Naive B cell (primary cell): ENCODE data around the gene SIX5. TPM values are rescaled to one million over a fixed set of nuclear protein-coding genes. Genes with fewer than 3 reads are reported as not detected.

Experiments
- ATAC-seq, 2 donors: fragments of 150-1000 bp; cut with Tn5 transposase; 2 replicates each; pipeline ENCODE4 v1.10.0; 2021; ENCODE audit warnings: low read depth in 2 of 2, mild to moderate bottlenecking in 2 of 2, moderate library complexity in 2 of 2
- DNase-seq: peaks from one replicate; pipeline ENCODE4 v3.0.0; 2022
- H3K27ac Mint-ChIP-seq, 6 donors: one replicate each; pipeline ENCODE4 v1.8.0; 2020 to 2022; ENCODE audit warnings: mild to moderate bottlenecking in 6 of 6, mixed read lengths in 6 of 6, moderate library complexity in 5 of 6, inconsistent platforms in 2 of 6
- H3K27me3 Mint-ChIP-seq, 3 donors: one replicate each; pipeline ENCODE4 v1.8.0; 2021 to 2022; ENCODE audit warnings: mixed read lengths in 3 of 3, mild to moderate bottlenecking in 1 of 3
- H3K36me3 Mint-ChIP-seq, 2 donors: one replicate each; pipeline ENCODE4 v1.8.0; 2020 to 2022; ENCODE audit warnings: mixed read lengths in 2 of 2, inconsistent platforms in 1 of 2, mild to moderate bottlenecking in 1 of 2
- H3K4me1 Mint-ChIP-seq, 3 donors: one replicate each; pipeline ENCODE4 v1.8.0; 2020 to 2022; ENCODE audit warnings: mixed read lengths in 3 of 3, inconsistent platforms in 1 of 3, mild to moderate bottlenecking in 1 of 3, moderate library complexity in 1 of 3
- H3K4me3 Mint-ChIP-seq, 8 donors: one replicate each; pipeline ENCODE4 v1.8.0; 2020 to 2022; ENCODE audit warnings: mild to moderate bottlenecking in 8 of 8, mixed read lengths in 8 of 8, moderate library complexity in 8 of 8, inconsistent platforms in 2 of 8
- H3K9me3 Mint-ChIP-seq, 7 donors: one replicate each; pipeline ENCODE4 v1.8.0; 2020 to 2022; ENCODE audit warnings: mixed read lengths in 7 of 7, mild to moderate bottlenecking in 5 of 7, inconsistent platforms in 2 of 7, moderate library complexity in 1 of 7
- polyA plus RNA-seq, 6 donors: library from polyadenylated mRNA; unstranded; fragments of 300-500 nt; fragmentation: Illumina TruSeq; gene quantifications; one replicate each; pipeline ENCODE4 v1.2.3, GENCODE V29; 2021; ENCODE audit warnings: low read depth in 6 of 6

The SIX5 gene
- polyA plus RNA-seq, 6 donors from 2014 or later, result 0.18 TPM; not detected in 5

DNA sequence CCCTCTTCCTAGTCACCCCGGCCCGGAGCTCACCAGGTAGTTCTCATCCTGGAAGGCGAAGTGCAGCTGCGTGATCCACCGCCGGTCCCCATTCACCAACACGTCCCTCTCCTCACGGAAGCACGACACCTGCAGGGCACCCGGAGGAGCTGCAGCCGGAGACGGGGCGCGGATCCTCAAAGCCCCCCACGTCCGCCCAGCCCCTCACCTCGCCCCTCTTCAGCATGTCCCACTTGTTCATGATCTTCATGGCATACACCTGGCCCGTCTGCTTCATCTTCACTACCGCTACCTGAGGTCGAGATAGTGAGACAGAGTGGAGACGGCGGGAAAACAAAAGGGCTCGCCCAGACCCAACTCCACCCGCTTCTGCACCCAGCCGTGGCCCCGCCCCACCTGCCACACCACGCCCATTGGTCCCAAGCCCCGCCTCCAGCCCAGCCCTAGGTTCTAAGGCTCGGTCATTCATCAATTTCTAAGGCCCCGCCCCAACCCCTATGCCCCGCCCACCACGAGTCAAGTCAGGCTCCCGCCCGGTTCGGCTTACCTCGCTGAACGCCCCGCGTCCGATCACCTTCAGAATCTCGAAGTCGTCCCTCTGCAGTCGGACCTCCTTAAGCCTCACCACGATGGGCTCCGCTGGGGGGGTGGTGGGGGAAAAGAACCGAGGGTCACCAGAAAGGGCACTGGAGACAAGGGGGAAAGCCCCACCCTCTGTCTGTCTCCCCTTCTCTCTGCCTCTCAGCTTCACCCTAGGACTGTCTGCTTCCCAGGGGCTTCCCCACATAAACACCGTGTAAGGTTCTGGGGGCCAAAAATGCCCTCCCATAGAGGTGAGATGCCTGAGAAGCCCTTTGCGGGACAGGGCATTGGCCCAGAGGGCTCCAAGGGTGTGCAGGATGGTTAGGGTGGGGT lies 10.4 kb upstream of the SIX5 start:
- ATAC-seq (peak; percentile 91 to 92), DNase-seq (peak; percentile 76)
- H3K4me1 Mint-ChIP-seq, result peaks cover 23 to 31% (median 30%) of the 10 kb centered on the region in 3 donors
- H3K27ac Mint-ChIP-seq, result peak overlapping the region in 3 of 6 donors; percentile 66 to 82 (median 73)
- H3K36me3 Mint-ChIP-seq, result peaks cover 0 to 8% of the 10 kb centered on the region in 2 donors
- peak overlapping the region; percentile 58 to 91 (median 86) for H3K4me3 Mint-ChIP-seq
- H3K9me3 Mint-ChIP-seq, result no peaks in the 10 kb centered on the region
- peaks cover 0 to 13% (median 12%) of the 10 kb centered on the region in 3 donors for H3K27me3 Mint-ChIP-seq

DNA sequence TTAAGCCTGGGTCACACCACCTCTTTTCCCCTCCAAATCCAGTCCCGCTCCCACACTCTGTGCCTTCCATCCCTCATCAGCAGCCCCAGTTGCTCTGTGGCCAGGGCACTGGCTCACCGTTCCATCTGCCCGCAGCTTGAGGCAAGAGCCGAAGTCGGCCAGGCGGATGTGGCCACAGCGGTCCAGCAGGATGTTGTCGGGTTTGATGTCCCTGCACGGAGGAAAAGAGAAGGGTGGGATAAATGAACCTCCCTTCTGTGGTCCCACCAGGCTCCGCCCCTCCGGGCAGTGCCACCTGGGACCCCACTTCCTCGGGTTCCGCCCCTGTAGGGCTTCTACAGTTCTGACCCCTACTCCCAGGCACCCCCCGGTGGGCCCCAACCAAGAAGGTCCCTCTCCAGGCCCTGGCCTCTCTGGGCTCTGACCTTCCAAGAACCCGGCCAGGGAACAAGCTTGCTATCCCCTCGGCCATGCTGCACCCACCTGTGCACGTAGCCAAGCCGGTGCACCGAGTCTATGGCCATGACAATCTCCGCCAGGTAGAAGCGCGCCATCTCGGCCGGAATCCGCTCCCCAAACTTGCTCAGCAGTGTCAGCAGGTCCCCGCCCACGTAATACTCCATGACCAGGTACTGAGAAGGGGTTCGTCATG lies 9.1 kb upstream of the SIX5 start:
- H3K27me3 Mint-ChIP-seq, result peaks cover 0 to 13% (median 12%) of the 10 kb centered on the region in 3 donors
- no peak for DNase-seq

DNA sequence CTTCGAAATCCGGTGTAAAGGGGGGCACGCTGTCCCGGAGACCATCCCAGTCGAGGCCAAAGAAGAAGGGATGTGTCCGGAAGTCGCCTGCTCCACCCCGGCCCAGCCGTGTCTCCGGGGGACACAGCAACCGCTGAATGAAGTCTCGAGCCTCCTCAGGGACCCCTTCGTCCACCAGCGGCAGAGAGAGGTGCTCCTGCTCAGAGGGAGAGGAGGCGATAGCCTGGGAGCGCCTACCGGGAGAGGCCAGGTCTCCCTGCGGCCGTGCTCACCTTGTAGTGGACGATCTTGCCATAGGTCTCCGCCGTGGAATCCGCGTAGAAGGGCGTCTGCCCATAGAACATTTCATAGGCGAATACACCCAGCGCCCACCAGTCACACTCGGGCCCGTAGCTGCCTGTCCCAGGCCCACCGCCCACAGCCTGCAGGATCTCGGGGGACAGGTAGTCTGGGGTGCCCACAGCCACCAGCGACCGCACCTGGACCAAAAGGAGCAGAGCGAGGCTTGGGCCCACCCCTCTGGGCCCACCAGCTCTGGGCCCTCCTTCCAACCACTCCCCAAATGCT lies 8.4 kb upstream of the SIX5 start:
- peak overlapping the region in 3 of 8 donors; percentile 23 to 68 (median 29) for H3K4me3 Mint-ChIP-seq
- H3K27me3 Mint-ChIP-seq, result peaks cover 0 to 13% (median 12%) of the 10 kb centered on the region in 3 donors
- no peaks in the 10 kb centered on the region for H3K9me3 Mint-ChIP-seq
- H3K27ac Mint-ChIP-seq, result no peak overlapping the region
- H3K4me1 Mint-ChIP-seq, result peaks cover 23 to 31% (median 31%) of the 10 kb centered on the region in 3 donors
- H3K36me3 Mint-ChIP-seq, result peaks cover 0 to 8% of the 10 kb centered on the region in 2 donors
- no peak for DNase-seq
- ATAC-seq, result no peak

More for the DNA sequence above, 9.1 kb upstream of the SIX5 start:
- H3K9me3 Mint-ChIP-seq, result no peaks in the 10 kb centered on the region
- no peak overlapping the region for H3K27ac Mint-ChIP-seq
- peaks cover 23 to 31% (median 31%) of the 10 kb centered on the region in 3 donors for H3K4me1 Mint-ChIP-seq
- H3K4me3 Mint-ChIP-seq, result peak overlapping the region in 6 of 8 donors; percentile 29 to 89 (median 84)
- ATAC-seq, result no peak
- peaks cover 0 to 8% of the 10 kb centered on the region in 2 donors for H3K36me3 Mint-ChIP-seq

DNA sequence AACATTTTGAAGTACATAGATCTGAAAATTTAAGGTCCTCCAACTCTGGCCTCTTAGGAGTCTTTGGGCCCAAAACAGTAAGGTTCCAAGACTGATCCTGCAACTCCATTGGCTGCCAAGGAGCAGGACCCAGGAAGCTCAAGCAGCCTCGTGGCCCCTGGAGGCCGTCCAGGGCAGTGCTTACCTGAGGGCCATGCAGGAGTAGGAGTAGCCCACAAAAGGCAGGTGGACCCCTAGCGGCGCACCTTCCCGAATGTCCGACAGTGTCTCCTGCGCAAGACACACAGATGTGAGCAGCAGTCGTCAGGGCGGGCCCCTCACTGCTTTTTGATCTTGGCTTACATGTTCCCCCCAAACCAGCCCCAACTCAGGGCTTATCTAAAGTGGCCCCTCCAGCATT lies 5.7 kb upstream of the SIX5 start:
- peaks cover 0 to 11% (median 9%) of the 10 kb centered on the region in 3 donors for H3K27me3 Mint-ChIP-seq
- DNase-seq, result no peak
- H3K27ac Mint-ChIP-seq, result no peak overlapping the region
- no peak for ATAC-seq
- no peak overlapping the region for H3K4me3 Mint-ChIP-seq
- peaks cover 28 to 29% (median 29%) of the 10 kb centered on the region in 3 donors for H3K4me1 Mint-ChIP-seq
- no peaks in the 10 kb centered on the region for H3K9me3 Mint-ChIP-seq
- H3K36me3 Mint-ChIP-seq, result peaks cover 0 to 8% of the 10 kb centered on the region in 2 donors

DNA sequence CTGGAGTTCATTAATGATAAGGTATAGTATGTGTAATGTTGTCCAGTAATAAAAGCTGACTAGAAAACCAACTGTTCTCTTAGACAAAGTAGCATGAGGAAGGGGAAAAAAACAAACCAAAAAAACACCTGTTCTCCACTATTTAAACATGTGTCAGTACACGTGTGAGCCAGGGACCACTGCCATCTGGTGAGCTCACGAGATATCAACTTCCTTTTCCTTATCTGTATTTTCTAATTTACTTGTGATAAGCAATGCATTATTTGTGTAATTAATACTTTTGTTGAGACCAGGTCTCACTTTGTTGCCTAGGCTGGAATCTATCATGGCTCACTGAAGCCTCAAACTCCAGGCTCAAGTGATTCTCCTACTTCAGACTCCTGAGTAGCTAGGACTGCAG lies 4.3 kb upstream of the SIX5 start:
- Mint-ChIP-seq H3K4me1 (peaks cover 18 to 26% (median 25%) of the 10 kb centered on the region in 3 donors), H3K27me3 (no peaks in the 10 kb centered on the region), H3K36me3 (no peaks in the 10 kb centered on the region), H3K9me3 (no peaks in the 10 kb centered on the region), H3K27ac (peak overlapping the region in 1 of 6 donors; percentile 65), H3K4me3 (peak overlapping the region in 1 of 8 donors; percentile 25)
- DNase-seq (no peak), ATAC-seq (no peak)

DNA sequence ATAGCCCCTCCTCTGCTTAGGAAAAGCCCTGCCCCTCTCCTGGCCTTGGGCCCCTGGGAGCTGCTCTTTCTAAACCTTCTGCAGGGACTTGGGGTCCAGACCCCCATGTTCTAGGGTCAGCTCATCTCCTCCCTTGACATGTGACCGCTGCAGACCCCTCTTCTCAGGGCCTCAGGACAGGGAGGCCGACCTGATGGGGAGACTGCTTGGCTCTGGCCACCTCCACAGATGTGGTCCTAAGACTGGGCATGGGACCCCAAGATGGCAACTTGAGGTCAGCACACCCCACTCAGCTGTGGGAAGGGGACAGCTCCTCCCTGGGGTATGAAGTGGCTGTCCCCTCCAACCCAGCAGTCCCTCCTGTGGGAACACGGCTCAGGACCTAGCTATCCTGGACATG lies 3.9 kb upstream of the SIX5 start:
- DNase-seq (no peak), ATAC-seq (no peak)
- Mint-ChIP-seq H3K4me1 (peaks cover 17 to 25% (median 23%) of the 10 kb centered on the region in 3 donors), H3K27me3 (no peaks in the 10 kb centered on the region), H3K9me3 (no peaks in the 10 kb centered on the region), H3K27ac (peak overlapping the region in 1 of 6 donors; percentile 65), H3K36me3 (no peaks in the 10 kb centered on the region), H3K4me3 (peak overlapping the region in 1 of 8 donors; percentile 25)

DNA sequence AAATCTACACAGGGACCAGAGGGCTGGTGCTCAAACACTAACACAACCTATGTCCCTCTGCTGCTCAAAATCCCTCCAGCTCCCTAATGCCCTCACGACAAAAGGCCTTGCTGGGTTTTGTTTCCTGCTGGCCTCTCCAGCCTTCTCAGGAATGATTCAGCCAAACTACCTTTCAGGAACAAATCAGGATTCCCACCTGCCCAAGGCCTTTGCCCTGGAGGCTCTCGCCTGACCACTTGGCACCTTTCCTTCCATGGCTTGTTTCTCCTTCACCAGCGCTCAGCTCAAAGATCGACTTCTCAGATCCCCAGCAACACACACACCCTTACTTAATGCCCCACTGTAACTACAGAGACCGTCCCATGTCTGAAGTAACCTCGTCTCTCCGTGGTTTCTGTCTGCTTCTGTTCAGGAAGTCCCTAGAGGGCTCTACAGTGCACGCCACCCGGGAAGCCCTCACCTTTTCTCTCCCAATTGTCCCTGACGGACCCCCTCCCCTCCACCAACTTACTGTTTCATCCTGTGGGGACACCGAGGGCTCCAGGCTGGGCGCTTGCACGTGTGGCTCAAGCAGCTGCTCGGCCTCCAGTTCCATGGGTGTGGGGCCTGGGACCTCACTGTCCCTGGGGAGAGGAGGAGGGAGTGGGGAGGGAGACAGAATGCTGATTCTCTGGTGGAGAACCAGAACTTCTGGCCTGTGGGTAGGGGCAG lies 3.2 kb upstream of the SIX5 start:
- no peak for ATAC-seq
- Mint-ChIP-seq H3K27me3 (peaks cover 0 to 5% (median 0%) of the 10 kb centered on the region in 3 donors), H3K36me3 (no peaks in the 10 kb centered on the region), H3K9me3 (no peaks in the 10 kb centered on the region), H3K27ac (peak overlapping the region in 2 of 6 donors; percentile 28 to 89), H3K4me3 (peak overlapping the region in 6 of 8 donors; percentile 15 to 70 (median 40)), H3K4me1 (peaks cover 17 to 26% (median 26%) of the 10 kb centered on the region in 3 donors)
- no peak for DNase-seq

DNA sequence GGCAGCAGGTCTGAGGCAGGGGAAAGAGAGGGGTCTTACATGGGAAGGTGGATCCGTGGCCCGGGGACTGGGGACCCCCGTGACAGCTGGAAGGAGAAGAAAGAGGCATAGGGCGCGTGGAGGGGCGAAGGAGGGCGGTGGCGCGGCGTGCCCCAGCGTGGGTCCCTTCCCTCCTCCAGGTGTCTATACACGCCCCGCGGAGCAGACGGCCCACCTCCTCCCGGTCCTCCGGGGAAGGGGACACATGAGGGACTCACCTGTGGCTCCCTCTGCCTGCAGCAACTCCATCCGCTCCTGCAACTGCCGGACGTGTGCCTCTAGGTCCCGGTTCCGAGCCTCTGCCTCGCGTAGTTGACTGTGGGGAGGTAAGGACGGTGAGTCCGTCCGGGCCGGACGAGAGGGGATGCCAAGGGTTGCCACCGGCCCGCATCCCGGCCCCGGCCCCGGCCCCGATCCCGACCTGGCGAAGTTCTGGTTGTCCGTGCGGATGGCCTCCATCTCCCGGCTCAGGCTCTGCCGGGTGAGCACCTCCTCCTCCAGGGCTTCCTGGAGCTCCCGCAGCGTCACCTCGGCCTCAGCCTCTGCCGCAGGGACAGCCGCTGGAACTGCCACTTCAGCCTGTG lies 2.4 kb upstream of the SIX5 start:
- DNase-seq (no peak), ATAC-seq (no peak)
- peak overlapping the region in 7 of 8 donors; percentile 63 to 92 (median 82) for H3K4me3 Mint-ChIP-seq
- H3K4me1 Mint-ChIP-seq, result peaks cover 17 to 29% (median 28%) of the 10 kb centered on the region in 3 donors
- H3K27me3 Mint-ChIP-seq, result peaks cover 0 to 8% (median 0%) of the 10 kb centered on the region in 3 donors
- peak overlapping the region in 1 of 6 donors; percentile 93 for H3K27ac Mint-ChIP-seq
- no peaks in the 10 kb centered on the region for H3K9me3 Mint-ChIP-seq
- no peaks in the 10 kb centered on the region for H3K36me3 Mint-ChIP-seq

DNA sequence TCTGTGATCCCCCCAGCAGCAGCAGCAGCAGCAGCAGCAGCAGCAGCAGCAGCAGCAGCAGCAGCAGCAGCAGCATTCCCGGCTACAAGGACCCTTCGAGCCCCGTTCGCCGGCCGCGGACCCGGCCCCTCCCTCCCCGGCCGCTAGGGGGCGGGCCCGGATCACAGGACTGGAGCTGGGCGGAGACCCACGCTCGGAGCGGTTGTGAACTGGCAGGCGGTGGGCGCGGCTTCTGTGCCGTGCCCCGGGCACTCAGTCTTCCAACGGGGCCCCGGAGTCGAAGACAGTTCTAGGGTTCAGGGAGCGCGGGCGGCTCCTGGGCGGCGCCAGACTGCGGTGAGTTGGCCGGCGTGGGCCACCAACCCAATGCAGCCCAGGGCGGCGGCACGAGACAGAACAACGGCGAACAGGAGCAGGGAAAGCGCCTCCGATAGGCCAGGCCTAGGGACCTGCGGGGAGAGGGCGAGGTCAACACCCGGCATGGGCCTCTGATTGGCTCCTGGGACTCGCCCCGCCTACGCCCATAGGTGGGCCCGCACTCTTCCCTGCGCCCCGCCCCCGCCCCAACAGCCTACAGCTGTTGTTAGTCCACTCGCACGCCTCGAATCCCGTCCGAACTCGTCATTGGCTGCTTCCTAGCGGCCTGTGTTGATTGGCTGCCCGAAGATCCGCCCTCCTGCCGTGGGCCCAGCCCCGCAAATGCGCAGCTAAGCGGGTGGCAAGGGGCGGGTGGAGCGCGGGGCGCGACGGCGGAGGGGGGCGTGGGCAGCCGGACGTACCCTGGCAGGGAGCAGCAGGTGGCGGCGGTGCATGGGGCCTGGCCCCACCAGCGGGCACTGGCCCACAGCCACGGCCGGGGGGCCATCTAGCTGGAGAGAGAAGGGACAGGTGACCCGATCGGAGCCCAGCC lies 1.4 kb upstream of the SIX5 start:
- H3K27me3 Mint-ChIP-seq, result peaks cover 0 to 17% (median 9%) of the 10 kb centered on the region in 3 donors
- no peaks in the 10 kb centered on the region for H3K9me3 Mint-ChIP-seq
- H3K36me3 Mint-ChIP-seq, result no peaks in the 10 kb centered on the region
- DNase-seq (peak; percentile 91), ATAC-seq (peak; percentile 73 to 74)
- peaks cover 17 to 29% (median 28%) of the 10 kb centered on the region in 3 donors for H3K4me1 Mint-ChIP-seq
- H3K27ac Mint-ChIP-seq, result peak overlapping the region in 5 of 6 donors; percentile 83 to 93 (median 91)
- H3K4me3 Mint-ChIP-seq, result peak overlapping the region; percentile 82 to 95 (median 92)

DNA sequence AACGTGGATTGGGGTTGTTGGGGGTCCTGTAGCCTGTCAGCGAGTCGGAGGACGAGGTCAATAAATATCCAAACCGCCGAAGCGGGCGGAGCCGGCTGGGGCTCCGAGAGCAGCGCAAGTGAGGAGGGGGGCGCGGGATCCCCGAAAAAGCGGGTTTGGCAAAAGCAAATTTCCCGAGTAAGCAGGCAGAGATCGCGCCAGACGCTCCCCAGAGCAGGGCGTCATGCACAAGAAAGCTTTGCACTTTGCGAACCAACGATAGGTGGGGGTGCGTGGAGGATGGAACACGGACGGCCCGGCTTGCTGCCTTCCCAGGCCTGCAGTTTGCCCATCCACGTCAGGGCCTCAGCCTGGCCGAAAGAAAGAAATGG lies 754 bp upstream of the SIX5 start:
- Mint-ChIP-seq H3K4me1 (peaks cover 17 to 29% (median 28%) of the 10 kb centered on the region in 3 donors), H3K36me3 (no peaks in the 10 kb centered on the region), H3K4me3 (peak overlapping the region; percentile 82 to 95 (median 92)), H3K27me3 (peaks cover 0 to 24% (median 15%) of the 10 kb centered on the region in 3 donors), H3K27ac (peak overlapping the region; percentile 83 to 98 (median 92)), H3K9me3 (no peaks in the 10 kb centered on the region)
- ATAC-seq (peak; percentile 37 to 43), DNase-seq (no peak)

DNA sequence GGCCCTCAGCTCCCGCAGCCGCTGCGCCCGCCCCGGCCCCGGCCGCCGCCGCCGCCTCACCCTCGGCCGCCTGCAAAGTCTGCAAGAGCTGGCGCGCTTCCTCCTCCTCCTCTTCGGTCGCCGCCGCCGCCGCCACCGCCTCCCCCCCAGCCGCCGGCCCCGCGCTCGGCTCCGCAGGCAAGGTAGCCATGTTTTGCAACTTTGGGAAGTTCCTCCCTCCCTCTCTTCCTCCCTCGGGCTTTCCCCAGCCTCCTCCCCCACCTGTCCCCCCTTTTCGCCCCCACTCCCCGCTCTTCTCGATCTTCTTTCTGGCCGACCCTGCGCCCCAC lies 433 bp downstream of the SIX5 start:
- Mint-ChIP-seq H3K27me3 (peaks cover 0 to 28% (median 20%) of the 10 kb centered on the region in 3 donors), H3K4me1 (peaks cover 17 to 29% (median 28%) of the 10 kb centered on the region in 3 donors), H3K4me3 (peak overlapping the region; percentile 82 to 95 (median 92)), H3K36me3 (no peaks in the 10 kb centered on the region), H3K27ac (peak overlapping the region in 3 of 6 donors; percentile 62 to 83 (median 70)), H3K9me3 (no peaks in the 10 kb centered on the region)
- peak; percentile 33 for DNase-seq
- no peak for ATAC-seq
